HG03354 (cell line): ENCODE data around the gene SH3BP5L.

Source experiments
- ATAC-seq: cut with Tn5 transposase; IDR thresholded peaks from one replicate; pipeline ENCODE4 v1.9.1; 2021; ENCODE audit warnings: mild to moderate bottlenecking; ENCODE audit not compliant: unreplicated experiment, poor library complexity, severe bottlenecking

The SH3BP5L gene

GRCh38 chr1:248852481-248853405 is 27.0 kb upstream of the SH3BP5L start:
- ATAC-seq, result peak; percentile 27

- no peak for ATAC-seq
These were observed 25.7 kb upstream of the SH3BP5L start for GRCh38 chr1:248851390-248851789.

DNA sequence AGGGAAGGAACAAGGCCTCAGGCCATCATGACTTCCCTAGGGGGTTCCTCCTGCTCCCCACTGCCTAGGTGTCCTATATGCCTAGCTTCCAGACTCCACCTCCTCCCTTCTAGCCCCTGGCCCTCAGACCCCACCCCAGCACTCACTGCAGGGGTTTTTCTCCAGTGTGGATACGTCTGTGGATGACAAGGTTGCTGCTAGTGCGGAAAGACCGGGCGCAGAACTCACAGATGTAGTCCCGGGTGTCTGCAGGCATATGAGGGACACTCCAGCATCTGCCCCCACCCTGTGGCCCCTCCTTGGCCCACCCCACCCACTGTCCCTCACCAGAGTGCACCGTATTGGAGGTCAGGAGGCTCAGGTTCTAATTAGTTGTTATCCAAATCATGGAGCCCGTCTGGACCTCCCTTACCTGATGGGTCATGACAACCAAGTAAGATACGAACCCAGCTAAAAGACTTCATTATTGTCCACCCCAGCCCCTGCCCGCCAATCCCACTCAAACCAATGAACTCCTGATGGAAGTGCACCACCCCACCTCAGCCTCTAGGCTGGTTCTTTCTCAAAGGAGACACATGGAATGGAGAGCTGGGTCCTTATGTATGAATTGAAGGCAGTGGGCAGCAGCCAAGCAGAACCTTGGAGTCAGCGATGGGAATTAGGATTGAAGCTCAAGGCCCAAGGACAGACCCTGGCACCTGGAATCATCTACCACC is 25.0 kb upstream of the SH3BP5L start:
- no peak for ATAC-seq

- ATAC-seq, result no peak
These were observed 24.4 kb upstream of the SH3BP5L start for GRCh38 chr1:248850124-248850523.

- ATAC-seq, result no peak
These were observed 23.9 kb upstream of the SH3BP5L start for GRCh38 chr1:248849637-248850036.

- ATAC-seq, result no peak
These were observed 23.4 kb upstream of the SH3BP5L start for GRCh38 chr1:248849152-248849551.

GRCh38 chr1:248848602-248849001 is 22.9 kb upstream of the SH3BP5L start:
- no peak for ATAC-seq

DNA sequence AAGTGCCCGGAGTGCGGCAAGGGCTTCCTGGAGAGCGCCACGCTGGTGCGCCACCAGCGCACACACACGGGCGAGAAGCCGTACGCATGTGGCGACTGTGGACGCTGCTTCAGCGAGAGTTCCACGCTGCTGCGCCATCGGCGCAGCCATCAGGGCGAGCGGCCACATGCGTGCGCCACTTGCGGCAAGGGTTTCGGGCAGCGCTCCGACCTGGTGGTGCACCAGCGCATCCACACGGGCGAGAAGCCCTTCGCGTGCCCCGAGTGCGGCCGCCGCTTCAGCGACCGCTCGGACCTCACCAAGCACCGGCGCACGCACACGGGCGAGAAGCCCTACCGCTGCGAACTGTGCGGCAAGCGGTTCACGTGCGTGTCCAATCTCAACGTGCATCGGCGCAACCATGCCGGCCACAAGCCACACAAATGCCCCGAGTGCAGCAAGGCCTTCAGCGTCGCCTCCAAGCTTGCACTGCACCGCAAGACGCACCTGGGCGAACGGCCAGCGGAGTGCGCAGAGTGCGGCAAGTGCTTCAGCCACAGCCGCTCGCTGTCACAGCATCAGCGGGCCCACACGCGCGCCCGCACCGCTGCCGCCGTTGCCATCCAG is 22.3 kb upstream of the SH3BP5L start:
- ATAC-seq, result no peak

DNA sequence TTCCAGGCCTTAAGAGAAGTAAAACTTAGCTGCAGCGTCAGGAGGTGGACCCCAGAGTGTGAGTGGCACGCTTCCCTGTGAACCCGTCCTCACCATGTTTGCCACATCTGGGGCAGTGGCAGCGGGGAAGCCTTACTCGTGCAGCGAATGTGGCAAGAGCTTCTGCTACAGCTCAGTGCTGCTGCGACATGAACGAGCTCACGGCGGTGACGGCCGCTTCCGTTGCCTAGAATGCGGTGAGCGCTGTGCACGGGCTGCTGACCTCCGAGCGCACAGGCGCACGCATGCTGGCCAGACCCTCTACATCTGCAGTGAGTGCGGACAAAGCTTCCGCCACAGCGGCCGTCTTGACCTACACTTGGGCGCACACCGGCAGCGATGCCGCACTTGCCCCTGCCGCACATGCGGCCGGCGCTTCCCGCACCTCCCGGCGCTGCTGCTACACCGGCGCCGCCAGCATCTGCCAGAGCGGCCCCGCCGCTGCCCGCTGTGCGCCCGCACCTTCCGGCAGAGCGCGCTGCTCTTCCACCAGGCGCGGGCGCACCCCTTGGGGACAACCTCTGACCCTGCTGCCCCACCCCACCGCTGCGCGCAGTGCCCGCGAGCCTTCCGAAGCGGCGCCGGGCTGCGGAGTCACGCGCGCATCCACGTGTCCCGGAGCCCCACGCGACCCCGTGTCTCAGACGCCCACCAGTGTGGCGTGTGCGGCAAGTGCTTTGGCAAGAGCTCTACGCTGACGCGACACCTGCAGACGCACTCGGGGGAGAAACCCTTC is 21.7 kb upstream of the SH3BP5L start:
- no peak for ATAC-seq

DNA sequence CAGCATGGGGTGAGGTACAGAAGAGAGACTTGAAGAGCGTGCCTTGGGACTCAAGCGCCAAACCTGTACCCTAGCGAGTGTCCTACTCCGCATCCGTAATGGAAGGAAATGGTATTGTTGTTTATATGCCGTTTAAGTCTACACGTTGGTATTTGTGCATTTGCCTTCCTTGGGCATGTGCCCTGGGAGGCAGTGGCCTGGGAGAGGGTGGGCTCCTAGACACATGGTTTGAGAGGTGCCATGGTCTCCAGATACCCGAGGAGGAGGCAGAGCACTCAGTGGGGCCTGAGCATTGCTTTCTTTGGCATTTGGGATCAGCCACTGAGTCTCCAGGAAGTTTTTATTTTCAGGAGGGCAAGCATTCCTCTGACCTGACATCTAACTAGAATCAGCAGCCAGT is 18.8 kb upstream of the SH3BP5L start:
- ATAC-seq, result no peak

GRCh38 chr1:248843687-248844086 is 18.0 kb upstream of the SH3BP5L start:
- no peak for ATAC-seq

- ATAC-seq, result no peak
These were observed 17.1 kb upstream of the SH3BP5L start for GRCh38 chr1:248842781-248843331.

DNA sequence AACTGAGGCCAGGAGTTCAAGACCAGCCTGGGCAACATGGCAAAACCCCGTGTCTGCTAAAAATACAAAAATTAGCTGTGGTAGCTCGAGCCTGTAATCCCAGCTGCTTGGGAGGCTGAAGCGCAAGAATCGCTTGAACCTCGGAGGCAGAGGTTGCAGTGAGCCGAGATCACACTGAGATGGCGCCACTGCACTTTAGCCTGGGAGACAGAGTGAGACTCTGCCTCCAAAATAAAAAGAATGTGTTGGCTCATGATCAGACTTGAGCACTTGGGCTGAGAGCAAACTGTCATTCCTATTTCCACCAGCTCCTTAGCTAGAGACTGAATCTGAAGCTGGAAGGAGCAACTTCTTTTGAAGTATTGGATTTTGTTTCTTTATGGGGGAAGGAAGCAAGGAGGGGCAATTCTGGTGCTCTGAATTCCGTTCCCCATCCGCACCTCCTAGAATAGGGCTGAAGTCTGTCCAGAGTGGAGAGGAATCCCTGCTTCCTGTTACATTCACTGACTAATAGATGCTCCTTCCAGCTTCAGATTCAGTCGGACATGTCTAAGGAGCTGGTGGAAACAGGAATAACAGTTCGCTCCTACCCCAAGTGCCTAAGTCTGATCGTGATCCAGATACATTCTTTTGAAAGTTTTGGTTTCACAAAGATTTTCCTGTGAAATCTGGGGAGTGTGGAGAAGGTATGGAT is 16.1 kb upstream of the SH3BP5L start:
- no peak for ATAC-seq

GRCh38 chr1:248840946-248841345 is 15.2 kb upstream of the SH3BP5L start:
- ATAC-seq, result no peak

GRCh38 chr1:248839168-248839555 is 13.4 kb upstream of the SH3BP5L start:
- ATAC-seq, result no peak

- peak; percentile 73 for ATAC-seq
These were observed 12.8 kb upstream of the SH3BP5L start for GRCh38 chr1:248838357-248839167.

DNA sequence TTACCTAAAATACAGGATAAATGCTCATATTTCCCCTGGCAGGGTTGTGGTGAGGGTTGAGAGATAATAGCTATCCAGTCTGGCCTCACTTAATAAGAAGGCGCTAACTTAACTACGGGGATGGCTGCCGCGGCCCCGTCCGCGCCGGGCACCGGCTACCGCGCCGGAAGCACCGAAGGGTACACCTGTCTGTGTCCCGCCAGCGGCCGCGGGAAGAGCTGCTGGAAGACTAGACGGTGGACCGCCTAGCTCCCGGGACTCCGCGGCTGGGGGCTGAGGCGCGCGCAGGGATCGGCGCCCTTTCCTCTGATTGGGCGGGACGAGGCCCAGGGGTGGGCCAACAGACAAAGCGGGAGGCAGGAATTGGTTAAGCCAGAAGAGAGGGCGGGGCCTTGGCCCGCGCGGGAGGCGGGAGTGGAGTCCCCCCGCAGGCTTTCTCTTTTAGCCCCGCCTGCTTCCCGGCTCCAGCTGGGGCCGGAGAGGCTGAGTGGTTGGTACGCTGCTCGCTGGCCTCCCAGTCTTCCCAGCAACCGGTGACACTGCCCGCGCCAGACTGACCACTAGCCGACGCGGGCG is 12.2 kb upstream of the SH3BP5L start, which contains the start of gene ZNF672:
TSS of gene ZNF672 (plus strand) at position 444 of the 576 bp plus-strand sequence. CDS start 9,051 bp downstream, outside the sequence.
- ATAC-seq, result peak; percentile 83
